CD14-positive monocyte (primary cell): ENCODE data around the gene GTF2B. TPM values are rescaled to one million over a fixed set of nuclear protein-coding genes. Genes with fewer than 3 reads are reported as not detected.
"Not testable (repeated sequence)": the region's sequence is repeated elsewhere in the genome, so short reads cannot be mapped to it uniquely, and the experiment has no call there.

Experiments used
- DNase-seq, 3 donors: peaks; one replicate each; pipeline ENCODE4 v3.0.0-alpha.2; 2011 to 2022
- H2AFZ ChIP-seq: 2 replicates; pipeline ENCODE4 v1.6.0; 2012; ENCODE audit warnings: mild to moderate bottlenecking, low read depth, low read length, inconsistent platforms; ENCODE audit not compliant: insufficient read depth, poor library complexity, severe bottlenecking
- H3K27ac ChIP-seq, 2 donors: 1 replicate in 1 of 2; 2 replicates in 1 of 2; pipeline ENCODE4 v1.5.1; 2012 to 2013; ENCODE audit warnings: low read length in 2 of 2, control low read depth in 1 of 2, inconsistent platforms in 1 of 2, low read depth in 1 of 2, mild to moderate bottlenecking in 1 of 2
- H3K27me3 ChIP-seq, 2 donors: one replicate each; pipeline versions ENCODE4 v1.6.0 to v1.6.1; 2011 to 2013; ENCODE audit warnings: low read length in 2 of 2; ENCODE audit not compliant: control insufficient read depth in 2 of 2, insufficient read depth in 2 of 2
- H3K36me3 ChIP-seq, 2 donors: replicated peaks in 1 of 2; 1 replicate in 1 of 2; 2 replicates in 1 of 2; pipeline versions ENCODE4 v1.5.1 to v1.6.1; 2012 to 2013; ENCODE audit warnings: low read length in 2 of 2, control low read depth in 1 of 2, inconsistent platforms in 1 of 2, mild to moderate bottlenecking in 1 of 2; ENCODE audit not compliant: insufficient read depth in 2 of 2, control insufficient read depth in 1 of 2
- H3K4me1 ChIP-seq, 2 donors: 1 replicate in 1 of 2; 2 replicates in 1 of 2; pipeline versions ENCODE4 v1.5.1 to v1.6.1; 2012 to 2013; ENCODE audit warnings: low read length in 2 of 2, control low read depth in 1 of 2, inconsistent platforms in 1 of 2, mild to moderate bottlenecking in 1 of 2, moderate library complexity in 1 of 2; ENCODE audit not compliant: insufficient read depth in 2 of 2, control insufficient read depth in 1 of 2
- H3K4me2 ChIP-seq: replicated peaks from 2 replicates; pipeline ENCODE3; 2012; ENCODE audit warnings: low read length, moderate library complexity, mild to moderate bottlenecking; ENCODE audit not compliant: poor library complexity, severe bottlenecking; ENCODE audit errors: extremely low read depth
- H3K4me3 ChIP-seq, 3 experiments: fragments of 200-600 bp in 1 of 3; sonication (generic) in 1 of 3; replicated peaks in 1 of 3; 1 replicate in 2 of 3; 2 replicates in 1 of 3; pipeline ENCODE4 v1.5.1; 2011 to 2013; ENCODE audit warnings: low read length in 3 of 3, mild to moderate bottlenecking in 3 of 3, control low read depth in 2 of 3, low read depth in 2 of 3, inconsistent platforms in 1 of 3, moderate library complexity in 1 of 3
- H3K79me2 ChIP-seq: 2 replicates; pipeline ENCODE4 v1.6.0; 2012; ENCODE audit warnings: mild to moderate bottlenecking, control low read depth, inconsistent platforms, low read length, moderate library complexity; ENCODE audit not compliant: insufficient read depth
- H3K9ac ChIP-seq: 2 replicates; pipeline ENCODE4 v1.6.0; 2017; ENCODE audit warnings: low read length, mild to moderate bottlenecking; ENCODE audit not compliant: insufficient read depth, poor library complexity, severe bottlenecking
- H3K9me3 ChIP-seq, 2 donors: replicated peaks in 1 of 2; 1 replicate in 1 of 2; 2 replicates in 1 of 2; pipeline versions ENCODE4 v1.5.1 to v1.6.1; 2012 to 2013; ENCODE audit warnings: low read length in 2 of 2, control low read depth in 1 of 2; ENCODE audit not compliant: control insufficient read depth in 1 of 2, insufficient read depth in 1 of 2
- H4K20me1 ChIP-seq: 2 replicates; pipeline ENCODE4 v1.6.0; 2012; ENCODE audit warnings: mild to moderate bottlenecking, low read length, control low read depth, moderate library complexity; ENCODE audit not compliant: insufficient read depth
- H3K27ac Mint-ChIP-seq, 7 donors: one replicate each; pipeline ENCODE4 v1.8.0; 2020; ENCODE audit warnings: mild to moderate bottlenecking in 7 of 7, mixed read lengths in 7 of 7, moderate library complexity in 6 of 7, inconsistent platforms in 2 of 7
- H3K27me3 Mint-ChIP-seq, 3 donors: one replicate each; pipeline ENCODE4 v1.8.0; 2021 to 2022; ENCODE audit warnings: low read depth in 3 of 3, mild to moderate bottlenecking in 3 of 3, mixed read lengths in 3 of 3, moderate library complexity in 3 of 3, inconsistent platforms in 1 of 3
- H3K36me3 Mint-ChIP-seq, 2 donors: one replicate each; pipeline ENCODE4 v1.8.0; 2020; ENCODE audit warnings: mixed read lengths in 2 of 2, inconsistent platforms in 1 of 2, mild to moderate bottlenecking in 1 of 2
- H3K4me1 Mint-ChIP-seq: one replicate; pipeline ENCODE4 v1.8.0; 2020; ENCODE audit warnings: mild to moderate bottlenecking, mixed read lengths
- H3K4me3 Mint-ChIP-seq, 2 donors: one replicate each; pipeline ENCODE4 v1.8.0; 2020; ENCODE audit warnings: mild to moderate bottlenecking in 2 of 2, mixed read lengths in 2 of 2, moderate library complexity in 1 of 2
- H3K9me3 Mint-ChIP-seq, 7 donors: one replicate each; pipeline ENCODE4 v1.8.0; 2020 to 2022; ENCODE audit warnings: mixed read lengths in 7 of 7, mild to moderate bottlenecking in 6 of 7, moderate library complexity in 6 of 7, inconsistent platforms in 2 of 7
- CTCF ChIP-seq: fragments of 200-600 bp; IDR thresholded peaks from one replicate; pipeline ENCODE4 v1.8.0; 2022; ENCODE audit warnings: antibody characterized with exemption, mild to moderate bottlenecking
- WGBS: methylation state at CpG from one replicate; pipeline ENCODE4 v1.1.5; 2013; ENCODE audit warnings: missing lambda C conversion rate; ENCODE audit not compliant: insufficient coverage; 5-methylcytosine and 5-hydroxymethylcytosine counted together
- intact Hi-C, 2 donors: fragments of 100-400 bp; cut with micrococcal nuclease; formaldehyde crosslinking; loops; one replicate each; pipeline versions ENCODE4 v1.15.0 to v1.15.1; 2023
- polyA plus RNA-seq, 3 donors: library from polyadenylated mRNA; depleted of rRNA in 1 of 3; unstranded in 2 of 3; stranded (reverse) in 1 of 3; fragments of 300-500 nt in 2 of 3; fragments of >200 nt in 1 of 3; fragmentation: Illumina TruSeq in 2 of 3; gene quantifications; 1 replicate in 2 of 3; 2 replicates in 1 of 3; pipeline ENCODE4 v1.2.3, GENCODE V29; 2012 to 2021

Gene GTF2B
- polyA plus RNA-seq, 3 donors = 26.9 to 46.1 (median 39.2) TPM

GRCh38 chr1:88847643-88848042 is 43.7 kb downstream of the GTF2B start:
- peaks cover 0 to 3% (median 2%) of the 10 kb centered on the region in 3 donors for H3K27me3 Mint-ChIP-seq
- no peak overlapping the region for H3K27ac Mint-ChIP-seq
- Histone ChIP-seq H3K27ac (no peak overlapping the region), H3K79me2 (no peaks in the 10 kb centered on the region), H3K9ac (no peak overlapping the region), H3K27me3 (no peaks in the 10 kb centered on the region), H3K4me3 (no peak overlapping the region), H2AFZ (no peak overlapping the region), H3K36me3 (peaks cover 21 to 36% of the 10 kb centered on the region in 2 donors), H3K4me2 (no peak overlapping the region), H3K4me1 (no peaks in the 10 kb centered on the region), H4K20me1 (no peaks in the 10 kb centered on the region), H3K9me3 (no peaks in the 10 kb centered on the region)
- no peaks in the 10 kb centered on the region for H3K4me1 Mint-ChIP-seq
- H3K9me3 Mint-ChIP-seq = no peaks in the 10 kb centered on the region
- no peak for DNase-seq
- intact Hi-C loops = no loop called here
- no peak overlapping the region for H3K4me3 Mint-ChIP-seq
- no peak for TF ChIP-seq CTCF
- H3K36me3 Mint-ChIP-seq = peaks cover 18 to 26% of the 10 kb centered on the region in 2 donors
- no CpG with 5 or more reads among the region's 1 CpG for WGBS

GRCh38 chr1:88825721-88826120 is 65.6 kb downstream of the GTF2B start:
- Mint-ChIP-seq H3K9me3 (no peaks in the 10 kb centered on the region), H3K27ac (no peak overlapping the region), H3K4me3 (no peak overlapping the region), H3K36me3 (peaks cover 58 to 73% of the 10 kb centered on the region in 2 donors), H3K27me3 (peaks cover 0 to 2% (median 2%) of the 10 kb centered on the region in 3 donors), H3K4me1 (no peaks in the 10 kb centered on the region)
- intact Hi-C loops = no loop called here
- Histone ChIP-seq H3K36me3 (peaks cover 65 to 85% of the 10 kb centered on the region in 2 donors), H3K27ac (no peak overlapping the region), H3K27me3 (no peaks in the 10 kb centered on the region), H3K79me2 (no peaks in the 10 kb centered on the region), H3K9ac (no peak overlapping the region), H3K4me3 (no peak overlapping the region), H3K4me1 (no peaks in the 10 kb centered on the region), H3K9me3 (no peaks in the 10 kb centered on the region), H3K4me2 (no peak overlapping the region), H4K20me1 (no peaks in the 10 kb centered on the region), H2AFZ (no peak overlapping the region)
- 95% methylated on average over 2 of the region's 2 CpGs for WGBS
- DNase-seq = no peak
- TF ChIP-seq CTCF = no peak

GRCh38 chr1:88819642-88820041 is 71.7 kb downstream of the GTF2B start:
- WGBS = 100% methylated on average over 1 of the region's 3 CpGs
- H3K27ac ChIP-seq, H2AFZ ChIP-seq, H3K4me3 Mint-ChIP-seq, H4K20me1 ChIP-seq, H3K9me3 ChIP-seq, H3K27me3 Mint-ChIP-seq, H3K9ac ChIP-seq, DNase-seq, intact Hi-C loops, H3K4me1 ChIP-seq, H3K79me2 ChIP-seq, H3K4me1 Mint-ChIP-seq, H3K27me3 ChIP-seq, H3K4me2 ChIP-seq, H3K4me3 ChIP-seq: not testable (repeated sequence)
- H3K27ac Mint-ChIP-seq = peak overlapping the region in 1 of 7 donors; percentile 21
- H3K36me3 ChIP-seq = peaks cover 41 to 68% of the 10 kb centered on the region in 2 donors
- peaks cover 0 to 11% (median 8%) of the 10 kb centered on the region in 7 donors for H3K9me3 Mint-ChIP-seq
- H3K36me3 Mint-ChIP-seq = peaks cover 49 to 75% of the 10 kb centered on the region in 2 donors
